ENCODE measurements around the gene IL17REL. TPM values are rescaled to one million over a fixed set of nuclear protein-coding genes. Genes with fewer than 3 reads are reported as not detected.
A peak's percentile ranks its signal among the peaks of the same experiment; 100 is the strongest.

Gene IL17REL
- total RNA-seq, 1 donor from 2014 or later, result not detected

GRCh38 chr22:49968831-49969661 is 43.5 kb downstream of the IL17REL start:
- Histone ChIP-seq H3K36me3 (peaks cover 4 to 6% of the 10 kb centered on the region in 2 donors), H3K27me3 (no peaks in the 10 kb centered on the region), H3K9me3 (no peaks in the 10 kb centered on the region), H3K27ac (peak overlapping the region; percentile 49 to 69), H3K4me1 (peaks cover 9 to 40% of the 10 kb centered on the region in 2 donors), H3K4me3 (no peak overlapping the region)
- intact Hi-C loops (cut with DNase I), result loop anchor here (10.0 kb wide), 1 partner anchor 536 kb away; the partner anchor contains the start of genes LMF2 and NCAPH2
- DNase-seq (ENCODE audit: low spot score in 2 of 2), result peak; percentile 8 to 62
- TF ChIP-seq CTCF (IDR thresholded peaks at IDR 0.05), result no peak

GRCh38 chr22:49968313-49968830 is 44.2 kb downstream of the IL17REL start:
- Histone ChIP-seq H3K9me3 (no peaks in the 10 kb centered on the region), H3K4me3 (no peak overlapping the region), H3K27me3 (no peaks in the 10 kb centered on the region), H3K4me1 (peaks cover 9 to 43% of the 10 kb centered on the region in 2 donors), H3K27ac (peak overlapping the region; percentile 69 to 85), H3K36me3 (peaks cover 9 to 13% of the 10 kb centered on the region in 2 donors)
- DNase-seq (ENCODE audit: low spot score in 2 of 2), result peak in 1 of 2 donors; percentile 7
- TF ChIP-seq CTCF (IDR thresholded peaks at IDR 0.05), result no peak
- intact Hi-C loops (cut with DNase I), result loop anchor here (10.0 kb wide), 1 partner anchor 536 kb away; the partner anchor contains the start of genes LMF2 and NCAPH2

GRCh38 chr22:49967706-49968208 is 44.8 kb downstream of the IL17REL start:
- TF ChIP-seq CTCF (IDR thresholded peaks at IDR 0.05), result no peak
- DNase-seq (ENCODE audit: low spot score in 2 of 2), result peak; percentile 8 to 78
- intact Hi-C loops (cut with DNase I), result loop anchor here (10.0 kb wide), 1 partner anchor 537 kb away; the partner anchor contains the start of genes LMF2 and NCAPH2
- Histone ChIP-seq H3K4me3 (peak overlapping the region; percentile 16 to 32), H3K4me1 (peaks cover 9 to 50% of the 10 kb centered on the region in 2 donors), H3K27ac (peak overlapping the region; percentile 69 to 85), H3K27me3 (no peaks in the 10 kb centered on the region), H3K9me3 (no peaks in the 10 kb centered on the region), H3K36me3 (peaks cover 15 to 19% of the 10 kb centered on the region in 2 donors)

GRCh38 chr22:49966774-49967705 is 45.5 kb downstream of the IL17REL start:
- H3K4me3 ChIP-seq, result peak overlapping the region; percentile 16 to 32
- intact Hi-C loops (cut with DNase I), result loop anchor here (10.0 kb wide), 1 partner anchor 538 kb away; the partner anchor contains the start of genes LMF2 and NCAPH2

More at GRCh38 chr22:49966774-49967705, 45.5 kb downstream of the IL17REL start:
- Histone ChIP-seq H3K27me3 (no peaks in the 10 kb centered on the region), H3K9me3 (no peaks in the 10 kb centered on the region), H3K4me1 (peaks cover 8 to 50% of the 10 kb centered on the region in 2 donors), H3K27ac (peak overlapping the region; percentile 69 to 85), H3K36me3 (peaks cover 18 to 22% of the 10 kb centered on the region in 2 donors)
- TF ChIP-seq CTCF (IDR thresholded peaks at IDR 0.05), result no peak
- DNase-seq (ENCODE audit: low spot score in 2 of 2), result peak; percentile 8 to 75

Measured in ascending aorta (tissue), 2 donors.